Thyroid gland (tissue), 4 donors: ENCODE measurements around the gene LRIG1. TPM values are rescaled to one million over a fixed set of nuclear protein-coding genes. Genes with fewer than 3 reads are reported as not detected.

ENCODE experiments used
- DNase-seq, 2 donors: peaks; one replicate each; pipeline ENCODE4 v3.0.0-alpha.2; 2019
- H3K27ac ChIP-seq, 3 donors: fragments of 200-600 bp; sonication (generic); 1 replicate in 2 of 3; 2 replicates in 1 of 3; pipeline ENCODE4 v1.5.1; 2016 to 2019; ENCODE audit warnings: mild to moderate bottlenecking in 1 of 3, moderate library complexity in 1 of 3
- H3K27me3 ChIP-seq: fragments of 200-600 bp; sonication (generic); one replicate; pipeline ENCODE4 v1.5.1; 2019
- H3K36me3 ChIP-seq, 2 donors: fragments of 200-600 bp; sonication (generic); one replicate each; pipeline ENCODE4 v1.5.1; 2016 to 2019
- H3K4me1 ChIP-seq, 2 donors: fragments of 200-600 bp; sonication (generic); one replicate each; pipeline ENCODE4 v1.5.1; 2017 to 2019
- H3K4me3 ChIP-seq, 3 donors: fragments of 200-600 bp; sonication (generic); replicated peaks in 1 of 3; 1 replicate in 2 of 3; 2 replicates in 1 of 3; pipeline ENCODE4 v1.5.1; 2016; ENCODE audit warnings: mild to moderate bottlenecking in 1 of 3
- H3K9me3 ChIP-seq: fragments of 200-600 bp; sonication (generic); one replicate; pipeline ENCODE4 v1.5.1; 2017
- CTCF ChIP-seq, 6 experiments: fragments of 200-600 bp in 3 of 6; fragments of 450-650 bp in 3 of 6; sonication (generic) in 3 of 6; IDR thresholded peaks; one replicate each; pipeline ENCODE4 v1.5.1; 2016 to 2019; ENCODE audit warnings: antibody characterized with exemption in 6 of 6, mild to moderate bottlenecking in 2 of 6, inconsistent platforms in 1 of 6, moderate library complexity in 1 of 6
- POLR2A ChIP-seq, 2 donors: fragments of 450-650 bp; IDR thresholded peaks; one replicate each; pipeline ENCODE4 v1.6.1; 2017; ENCODE audit warnings: antibody characterized with exemption in 2 of 2, mild to moderate bottlenecking in 2 of 2, moderate library complexity in 1 of 2
- WGBS, 2 donors: methylation state at CpG; one replicate each; pipeline ENCODE4 v1.1.5; 2017; 5-methylcytosine and 5-hydroxymethylcytosine counted together
- intact Hi-C: fragments of 100-400 bp; cut with DNase I; formaldehyde crosslinking; loops from one replicate; pipeline ENCODE4 v1.15.1; 2023
- total RNA-seq, 4 donors: library from RNA; depleted of rRNA; stranded (reverse); fragments of >200 nt; gene quantifications; one replicate each; pipeline ENCODE4 v1.2.3, GENCODE V29; 2016

Gene LRIG1
- total RNA-seq, 4 donors from 2014 or later, result 45.8 to 69.7 (median 61.7) TPM

DNA sequence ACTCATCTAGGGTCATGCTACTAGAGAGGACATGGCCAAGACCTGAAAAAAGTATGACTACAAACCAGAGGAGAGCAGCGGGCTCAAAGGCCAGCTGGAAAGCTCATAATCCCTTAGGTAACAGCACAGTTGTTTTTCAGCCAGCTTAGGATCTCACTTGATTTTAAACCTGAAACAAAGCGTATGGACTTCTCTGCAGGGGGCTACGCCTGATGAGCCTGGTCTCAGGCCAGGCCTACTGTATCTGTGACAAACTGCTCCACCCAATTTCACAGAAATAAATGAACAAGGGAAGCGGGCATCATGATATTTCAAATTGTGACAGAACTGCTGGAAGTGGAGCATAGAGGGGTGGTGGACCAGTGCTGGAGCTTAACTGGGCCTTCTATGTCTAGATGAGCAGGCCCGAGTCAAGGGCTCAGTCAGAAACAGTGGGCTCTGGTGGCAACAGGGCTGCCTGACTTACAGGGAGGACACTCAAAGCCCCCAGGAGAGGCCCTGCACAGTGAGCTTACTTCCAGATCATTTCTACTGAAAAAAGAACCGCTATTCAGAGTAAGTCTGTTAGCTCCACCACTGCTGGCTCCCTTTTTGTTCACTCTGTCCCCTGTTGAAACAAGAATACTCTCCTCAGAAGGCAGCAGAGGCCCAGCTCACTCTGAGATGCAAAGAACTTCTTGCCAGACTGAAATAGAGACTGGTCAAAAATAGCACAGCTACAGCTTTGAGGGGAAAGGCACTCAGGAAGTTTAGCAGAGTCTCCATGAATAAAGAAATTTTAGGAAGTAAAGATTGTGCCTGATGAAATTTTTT, 47.0 kb downstream of the LRIG1 start:
- intact Hi-C loops, result no loop called here
- Histone ChIP-seq H3K27me3 (no peaks in the 10 kb centered on the region), H3K27ac (peak overlapping the region in 1 of 3 donors; percentile 9), H3K9me3 (no peaks in the 10 kb centered on the region), H3K36me3 (no peaks in the 10 kb centered on the region), H3K4me1 (peaks cover 45 to 53% of the 10 kb centered on the region in 2 donors), H3K4me3 (no peak overlapping the region)
- no peak for DNase-seq
- TF ChIP-seq CTCF (IDR thresholded peaks at IDR 0.05) (no peak), POLR2A (IDR thresholded peaks at IDR 0.05) (no peak)
- 87 to 89% methylated on average over 6 of the region's 6 CpGs for WGBS, 2 donors

- intact Hi-C loops, result no loop called here
- H3K36me3 ChIP-seq, result no peaks in the 10 kb centered on the region
- H3K27me3 ChIP-seq, result no peaks in the 10 kb centered on the region
- peak overlapping the region; percentile 29 to 67 (median 35) for H3K27ac ChIP-seq
- WGBS, 2 donors, result 43 to 67% methylated on average over 7 of the region's 7 CpGs
- H3K9me3 ChIP-seq, result no peaks in the 10 kb centered on the region
- TF ChIP-seq CTCF (IDR thresholded peaks at IDR 0.05), result no peak
- no peak for TF ChIP-seq POLR2A (IDR thresholded peaks at IDR 0.05)
- H3K4me3 ChIP-seq, result no peak overlapping the region
- peaks cover 45 to 57% of the 10 kb centered on the region in 2 donors for H3K4me1 ChIP-seq
- DNase-seq, result no peak
These were observed 48.4 kb downstream of the LRIG1 start for GRCh38 chr3:66452303-66453011.

- DNase-seq, result no peak
- peaks cover 45 to 57% of the 10 kb centered on the region in 2 donors for H3K4me1 ChIP-seq
- H3K4me3 ChIP-seq, result no peak overlapping the region
- peak overlapping the region; percentile 29 to 67 (median 35) for H3K27ac ChIP-seq
- intact Hi-C loops, result no loop called here
- H3K36me3 ChIP-seq, result no peaks in the 10 kb centered on the region
- H3K9me3 ChIP-seq, result no peaks in the 10 kb centered on the region
- no peaks in the 10 kb centered on the region for H3K27me3 ChIP-seq
- TF ChIP-seq CTCF (IDR thresholded peaks at IDR 0.05) (no peak), POLR2A (IDR thresholded peaks at IDR 0.05) (no peak)
- WGBS, 2 donors, result 74 to 94% methylated on average over 6 of the region's 6 CpGs
These were observed 49.1 kb downstream of the LRIG1 start for GRCh38 chr3:66451766-66452165.

- H3K4me1 ChIP-seq, result peaks cover 45 to 57% of the 10 kb centered on the region in 2 donors
- peak; percentile 69 to 78 for DNase-seq
- intact Hi-C loops, result no loop called here
These were observed 50.3 kb downstream of the LRIG1 start for GRCh38 chr3:66450390-66451022.

More at GRCh38 chr3:66450390-66451022, 50.3 kb downstream of the LRIG1 start:
- WGBS, 2 donors, result 23 to 25% methylated on average over 4 of the region's 4 CpGs
- Histone ChIP-seq H3K4me3 (no peak overlapping the region), H3K27ac (peak overlapping the region; percentile 58 to 68 (median 67)), H3K27me3 (no peaks in the 10 kb centered on the region), H3K9me3 (no peaks in the 10 kb centered on the region), H3K36me3 (no peaks in the 10 kb centered on the region)
- TF ChIP-seq CTCF (IDR thresholded peaks at IDR 0.05), result no peak
- no peak for TF ChIP-seq POLR2A (IDR thresholded peaks at IDR 0.05)
